ENCODE measurements around the gene MSRB3. TPM values are rescaled to one million over a fixed set of nuclear protein-coding genes. Genes with fewer than 3 reads are reported as not detected.

Gene MSRB3
- total RNA-seq, 1 donor from 2014 or later = 44.2 TPM

GRCh38 chr12:65391711-65392110 lies 113.2 kb downstream of the MSRB3 start:
- DNase-seq (ENCODE audit: low read depth in 2 of 2) = no peak

- no peak for DNase-seq (ENCODE audit: low read depth in 2 of 2)
Observed at GRCh38 chr12:65392491-65392890, 114.0 kb downstream of the MSRB3 start.

GRCh38 chr12:65403188-65403587 lies 124.7 kb downstream of the MSRB3 start:
- no peak for DNase-seq (ENCODE audit: low read depth in 2 of 2)

- no peak for DNase-seq (ENCODE audit: low read depth in 2 of 2)
Observed at GRCh38 chr12:65407388-65408149, 129.1 kb downstream of the MSRB3 start.

GRCh38 chr12:65408441-65408840 lies 130.0 kb downstream of the MSRB3 start:
- DNase-seq (ENCODE audit: low read depth in 2 of 2) = no peak

- no peak for DNase-seq (ENCODE audit: low read depth in 2 of 2)
Observed at GRCh38 chr12:65409726-65410125, 131.2 kb downstream of the MSRB3 start.

GRCh38 chr12:65411171-65411570 lies 132.7 kb downstream of the MSRB3 start:
- DNase-seq (ENCODE audit: low read depth in 2 of 2) = no peak

GRCh38 chr12:65414526-65414925 lies 136.0 kb downstream of the MSRB3 start:
- peak in 1 of 2 donors; percentile 28 for DNase-seq (ENCODE audit: low read depth in 2 of 2)

GRCh38 chr12:65415826-65416225 lies 137.3 kb downstream of the MSRB3 start:
- no peak for DNase-seq (ENCODE audit: low read depth in 2 of 2)

- DNase-seq (ENCODE audit: low read depth in 2 of 2) = no peak
Observed at GRCh38 chr12:65419284-65420072, 141.0 kb downstream of the MSRB3 start.

GRCh38 chr12:65420941-65421340 lies 142.5 kb downstream of the MSRB3 start:
- DNase-seq (ENCODE audit: low read depth in 2 of 2) = no peak

GRCh38 chr12:65427646-65428045 lies 149.2 kb downstream of the MSRB3 start:
- no peak for DNase-seq (ENCODE audit: low read depth in 2 of 2)

- DNase-seq (ENCODE audit: low read depth in 2 of 2) = no peak
Observed at GRCh38 chr12:65430006-65430405, 151.5 kb downstream of the MSRB3 start.

GRCh38 chr12:65430571-65431306 lies 152.3 kb downstream of the MSRB3 start:
- DNase-seq (ENCODE audit: low read depth in 2 of 2) = peak; percentile 22 to 84

- no peak for DNase-seq (ENCODE audit: low read depth in 2 of 2)
Observed at GRCh38 chr12:65432114-65432513, 153.6 kb downstream of the MSRB3 start.

GRCh38 chr12:65432651-65433050 lies 154.2 kb downstream of the MSRB3 start:
- DNase-seq (ENCODE audit: low read depth in 2 of 2) = no peak

- DNase-seq (ENCODE audit: low read depth in 2 of 2) = no peak
Observed at GRCh38 chr12:65434737-65435136, 156.3 kb downstream of the MSRB3 start.

GRCh38 chr12:65443038-65443437 lies 164.6 kb downstream of the MSRB3 start:
- DNase-seq (ENCODE audit: low read depth in 2 of 2) = no peak

- no peak for DNase-seq (ENCODE audit: low read depth in 2 of 2)
Observed at GRCh38 chr12:65444996-65445395, 166.5 kb downstream of the MSRB3 start.

GRCh38 chr12:65446901-65447300 lies 168.4 kb downstream of the MSRB3 start:
- no peak for DNase-seq (ENCODE audit: low read depth in 2 of 2)

- DNase-seq (ENCODE audit: low read depth in 2 of 2) = peak in 1 of 2 donors; percentile 42
Observed at GRCh38 chr12:65449400-65449799, 170.9 kb downstream of the MSRB3 start.

- DNase-seq (ENCODE audit: low read depth in 2 of 2) = no peak
Observed at GRCh38 chr12:65450625-65451024, 172.1 kb downstream of the MSRB3 start.

Measured in lung microvascular endothelial cell (primary cell).